Tibial nerve (tissue), 3 donors: ENCODE results near the gene MEP1A.

Experiments
- CTCF ChIP-seq, 5 experiments: fragments of 200-600 bp in 3 of 5; fragments of 450-650 bp in 2 of 5; sonication (generic) in 3 of 5; IDR thresholded peaks; one replicate each; pipeline ENCODE4 v1.5.1; 2016 to 2019; ENCODE audit warnings: antibody characterized with exemption in 5 of 5, mild to moderate bottlenecking in 3 of 5, moderate library complexity in 2 of 5
- POLR2A ChIP-seq, 2 donors: fragments of 450-650 bp; IDR thresholded peaks; one replicate each; pipeline ENCODE4 v1.6.1; 2017; ENCODE audit warnings: antibody characterized with exemption in 2 of 2, mild to moderate bottlenecking in 2 of 2, moderate library complexity in 2 of 2

DNA sequence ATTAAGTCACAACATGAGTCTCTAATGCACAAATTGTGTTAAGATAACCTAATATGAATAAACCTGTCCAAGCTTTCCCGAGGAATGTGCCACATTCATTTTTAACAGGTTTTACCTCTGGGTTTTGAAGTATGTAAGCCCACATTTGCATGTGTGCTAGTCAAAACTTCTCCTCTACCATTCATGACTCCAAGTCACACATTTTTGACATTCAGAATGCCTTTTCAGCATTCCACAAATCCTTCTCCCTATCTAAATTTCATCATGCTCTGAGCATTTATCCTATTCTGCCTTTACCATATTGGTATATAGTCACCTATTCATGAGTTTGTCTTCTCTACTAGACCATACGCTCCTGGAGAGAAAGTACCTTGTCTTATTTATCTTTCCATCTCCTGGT, 72.0 kb downstream of the MEP1A start:
- TF ChIP-seq CTCF (IDR thresholded peaks at IDR 0.05) (no peak), POLR2A (IDR thresholded peaks at IDR 0.05) (no peak)
